ENCODE measurements around the gene LSR.
A peak's percentile ranks its signal among the peaks of the same experiment; 100 is the strongest.

Gene LSR

GRCh38 chr19:35249146-35249847 is 495 bp downstream of the LSR start:
- DNase-seq: peak; percentile 49

- no peak for DNase-seq
Observed at GRCh38 chr19:35249848-35250711, 1.3 kb downstream of the LSR start.

DNA sequence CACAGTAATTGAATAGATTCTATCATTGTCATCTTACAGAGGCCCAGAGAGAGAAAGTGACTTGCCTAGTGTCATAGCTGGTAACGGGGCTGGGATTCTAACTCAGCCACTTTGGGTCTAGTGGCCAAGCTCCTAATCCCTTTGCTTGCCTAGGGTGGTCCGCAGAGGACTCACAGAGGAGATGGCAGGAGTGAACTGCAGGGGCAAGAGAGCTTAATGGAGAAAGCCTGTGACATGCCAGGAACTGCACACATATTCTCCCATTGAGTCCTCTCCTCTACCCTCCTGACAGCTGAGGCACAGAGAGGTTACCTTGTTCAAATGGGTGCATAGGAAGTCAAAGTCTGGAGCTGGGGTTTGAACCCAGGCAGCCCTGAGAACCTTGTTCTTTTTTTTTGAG is 2.7 kb downstream of the LSR start:
- no peak for DNase-seq

- no peak for DNase-seq
Observed at GRCh38 chr19:35253316-35254286, 4.8 kb downstream of the LSR start.

GRCh38 chr19:35254341-35255297 is 5.8 kb downstream of the LSR start:
- DNase-seq: no peak

- no peak for DNase-seq
Observed at GRCh38 chr19:35256566-35256965, 7.8 kb downstream of the LSR start.

- no peak for DNase-seq
Observed at GRCh38 chr19:35257113-35257461, 8.3 kb downstream of the LSR start.

GRCh38 chr19:35260694-35261304 is 12.0 kb downstream of the LSR start:
- DNase-seq: no peak

- DNase-seq: no peak
Observed at GRCh38 chr19:35261356-35262100, 12.7 kb downstream of the LSR start.

GRCh38 chr19:35262101-35262761 is 13.4 kb downstream of the LSR start:
- no peak for DNase-seq

- DNase-seq: peak; percentile 61
Observed at GRCh38 chr19:35264268-35265125, 15.7 kb downstream of the LSR start.

DNA sequence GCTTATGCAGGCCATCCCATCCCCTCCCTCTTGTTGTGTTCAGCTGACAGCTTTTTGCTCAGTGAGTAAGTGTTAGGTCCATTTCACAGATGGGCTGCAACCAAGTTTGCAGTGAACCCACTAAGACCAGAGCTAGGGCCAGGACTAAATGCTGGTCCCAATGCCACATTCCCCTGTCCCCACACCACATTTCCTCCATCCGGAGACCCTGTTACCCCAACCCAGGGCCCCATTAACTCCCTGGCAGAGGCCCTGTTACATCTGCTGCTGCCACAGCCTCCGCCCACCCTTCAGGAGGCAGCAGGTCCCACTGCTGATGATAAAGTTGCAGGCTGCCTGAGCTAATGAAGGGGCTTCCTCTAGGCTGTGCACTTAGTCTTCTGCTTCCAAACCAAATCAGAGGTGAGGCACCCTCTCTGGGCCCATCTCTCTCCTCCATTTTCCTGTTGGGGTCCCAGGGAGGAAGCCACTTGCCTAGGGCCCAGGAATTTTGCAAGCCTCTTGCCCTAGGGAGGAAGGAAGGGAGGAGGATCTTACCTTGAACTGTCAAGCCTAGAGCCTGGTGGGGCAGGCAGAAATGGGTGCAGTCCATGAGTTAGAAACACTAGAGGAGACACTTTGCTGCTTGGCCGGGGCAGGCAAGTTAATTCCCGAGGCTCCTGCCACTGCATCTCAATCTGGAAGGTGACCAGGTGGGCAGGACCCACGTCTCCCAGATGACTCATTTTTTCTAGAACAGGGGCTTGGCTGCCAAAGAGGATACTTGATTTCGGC is 16.5 kb downstream of the LSR start:
- DNase-seq: no peak

DNA sequence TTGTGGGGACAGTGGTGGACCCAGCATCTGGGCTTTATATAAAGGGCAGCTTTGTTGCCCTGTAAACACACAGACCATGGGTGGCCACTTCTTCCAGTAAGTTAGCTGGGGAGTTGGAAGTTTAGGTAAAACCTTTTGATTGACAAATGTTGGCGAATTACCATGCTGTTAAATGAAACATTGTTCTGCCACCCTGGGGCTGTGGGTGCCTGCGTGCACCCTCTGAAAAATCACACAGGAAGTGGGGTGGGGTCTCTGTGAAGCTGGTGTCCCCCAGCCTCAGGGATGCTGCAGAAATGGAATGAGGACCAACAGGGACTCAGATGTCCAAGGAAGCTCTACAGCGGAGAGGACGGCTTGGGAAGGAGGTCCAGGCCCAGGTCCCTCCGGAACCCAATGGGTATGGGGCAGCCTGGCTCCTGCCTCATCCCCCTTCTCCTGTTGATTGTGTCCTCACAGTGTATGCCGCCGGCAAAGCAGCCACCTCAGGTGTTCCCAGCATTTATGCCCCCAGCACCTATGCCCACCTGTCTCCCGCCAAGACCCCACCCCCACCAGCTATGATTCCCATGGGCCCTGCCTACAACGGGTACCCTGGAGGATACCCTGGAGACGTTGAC is 17.2 kb downstream of the LSR start:
- DNase-seq: no peak

DNA sequence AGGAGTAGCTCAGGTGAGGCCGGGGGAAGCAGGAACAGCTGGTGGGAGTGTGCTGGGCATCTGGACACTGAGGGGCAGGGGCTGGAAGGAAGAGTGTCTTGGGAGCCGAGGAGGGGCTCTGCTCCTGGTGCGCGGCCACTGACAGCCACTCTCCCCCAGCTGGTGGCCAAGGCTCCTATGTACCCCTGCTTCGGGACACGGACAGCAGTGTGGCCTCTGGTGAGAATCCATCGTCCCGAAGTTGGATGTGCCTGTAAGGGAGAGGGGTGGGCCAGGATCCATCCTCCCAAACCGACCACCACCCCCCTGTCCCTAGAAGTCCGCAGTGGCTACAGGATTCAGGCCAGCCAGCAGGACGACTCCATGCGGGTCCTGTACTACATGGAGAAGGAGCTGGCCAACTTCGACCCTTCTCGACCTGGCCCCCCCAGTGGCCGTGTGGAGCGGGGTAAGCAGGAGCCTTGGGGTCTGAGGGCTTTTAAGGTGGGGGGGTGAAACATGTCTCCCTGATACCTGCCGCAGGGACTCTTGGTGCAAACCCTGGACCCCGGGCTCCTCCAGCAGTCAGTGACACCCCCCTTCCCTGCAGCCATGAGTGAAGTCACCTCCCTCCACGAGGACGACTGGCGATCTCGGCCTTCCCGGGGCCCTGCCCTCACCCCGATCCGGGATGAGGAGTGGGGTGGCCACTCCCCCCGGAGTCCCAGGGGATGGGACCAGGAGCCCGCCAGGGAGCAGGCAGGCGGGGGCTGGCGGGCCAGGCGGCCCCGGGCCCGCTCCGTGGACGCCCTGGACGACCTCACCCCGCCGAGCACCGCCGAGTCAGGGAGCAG is 17.9 kb downstream of the LSR start:
- no peak for DNase-seq

DNA sequence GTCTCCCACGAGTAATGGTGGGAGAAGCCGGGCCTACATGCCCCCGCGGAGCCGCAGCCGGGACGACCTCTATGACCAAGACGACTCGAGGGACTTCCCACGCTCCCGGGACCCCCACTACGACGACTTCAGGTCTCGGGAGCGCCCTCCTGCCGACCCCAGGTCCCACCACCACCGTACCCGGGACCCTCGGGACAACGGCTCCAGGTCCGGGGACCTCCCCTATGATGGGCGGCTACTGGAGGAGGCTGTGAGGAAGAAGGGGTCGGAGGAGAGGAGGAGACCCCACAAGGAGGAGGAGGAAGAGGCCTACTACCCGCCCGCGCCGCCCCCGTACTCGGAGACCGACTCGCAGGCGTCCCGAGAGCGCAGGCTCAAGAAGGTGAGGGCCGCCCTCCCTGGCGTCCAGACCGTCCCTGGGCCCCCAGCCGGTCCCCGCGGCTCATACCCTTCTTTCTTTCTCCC is 18.6 kb downstream of the LSR start:
- DNase-seq: peak; percentile 36

DNA sequence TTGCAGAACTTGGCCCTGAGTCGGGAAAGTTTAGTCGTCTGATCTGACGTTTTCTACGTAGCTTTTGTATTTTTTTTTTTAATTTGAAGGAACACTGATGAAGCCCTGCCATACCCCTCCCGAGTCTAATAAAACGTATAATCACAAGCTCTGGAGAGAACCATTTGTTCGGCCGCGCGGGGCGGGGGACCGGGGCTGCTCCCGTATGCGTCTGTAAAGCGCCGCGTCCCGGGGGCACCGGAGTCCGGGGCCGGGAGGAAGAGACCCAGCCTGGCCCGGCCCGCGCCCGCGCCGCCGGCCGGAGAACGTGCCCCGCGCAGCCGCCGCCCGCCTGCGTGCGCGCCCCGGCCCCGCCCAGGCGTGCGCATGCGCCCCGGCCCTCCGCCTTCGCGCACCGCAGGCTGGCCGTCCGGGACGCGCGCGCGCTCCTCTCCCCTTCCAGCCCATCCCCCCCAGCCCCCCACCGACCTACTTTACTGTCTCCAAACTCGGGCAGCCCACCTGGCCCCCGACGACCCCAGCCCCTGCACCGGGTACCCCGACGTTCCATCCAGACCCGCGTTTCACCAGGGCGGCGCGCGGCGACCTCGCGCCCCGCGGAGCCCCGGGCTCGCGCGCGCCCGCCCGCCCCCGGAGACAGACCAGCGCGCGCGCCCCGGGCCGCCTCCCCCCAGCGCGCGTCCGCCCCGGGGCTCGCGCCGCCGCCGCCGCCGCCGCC is 19.2 kb downstream of the LSR start:
- DNase-seq: peak; percentile 91
